Lung microvascular endothelial cell (primary cell): ENCODE results near the gene OR8U1. TPM values are rescaled to one million over a fixed set of nuclear protein-coding genes. Genes with fewer than 3 reads are reported as not detected.
"Not testable (repeated sequence)": the region's sequence is repeated elsewhere in the genome, so short reads cannot be mapped to it uniquely, and the experiment has no call there.

Source experiments
- DNase-seq, 2 donors: peaks; one replicate each; pipeline versions ENCODE4 v3.0.0 to v3.0.0-alpha.2; 2010; ENCODE audit warnings: low read depth in 2 of 2
- total RNA-seq: library from RNA; depleted of rRNA; stranded (reverse); fragments of >200 nt; gene quantifications from 2 replicates; pipeline ENCODE4 v1.2.1, GENCODE V29; 2014

OR8U1 gene
- total RNA-seq = not detected in 2 replicates

DNA sequence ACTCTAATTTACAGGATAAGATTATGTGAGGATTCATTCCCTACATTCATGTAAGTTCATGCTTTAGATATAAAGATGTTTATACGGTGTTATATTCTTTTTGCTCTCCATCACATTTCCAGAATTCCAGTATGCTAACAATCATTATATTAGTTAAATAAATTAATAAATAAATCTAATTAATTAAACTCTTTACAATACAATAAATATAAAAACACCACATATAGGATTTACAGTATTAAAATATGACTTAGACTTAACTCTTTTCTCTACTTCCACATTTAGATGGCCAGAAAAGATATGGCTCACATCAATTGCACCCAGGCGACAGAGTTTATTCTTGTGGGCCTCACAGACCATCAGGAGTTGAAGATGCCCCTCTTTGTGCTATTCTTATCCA, at the start of gene OR8U1:
TSS of gene OR8U1 (plus strand) at position 301 of the 400 bp plus-strand sequence. CDS start at position 301, 0 bp downstream.
- DNase-seq = no peak

DNA sequence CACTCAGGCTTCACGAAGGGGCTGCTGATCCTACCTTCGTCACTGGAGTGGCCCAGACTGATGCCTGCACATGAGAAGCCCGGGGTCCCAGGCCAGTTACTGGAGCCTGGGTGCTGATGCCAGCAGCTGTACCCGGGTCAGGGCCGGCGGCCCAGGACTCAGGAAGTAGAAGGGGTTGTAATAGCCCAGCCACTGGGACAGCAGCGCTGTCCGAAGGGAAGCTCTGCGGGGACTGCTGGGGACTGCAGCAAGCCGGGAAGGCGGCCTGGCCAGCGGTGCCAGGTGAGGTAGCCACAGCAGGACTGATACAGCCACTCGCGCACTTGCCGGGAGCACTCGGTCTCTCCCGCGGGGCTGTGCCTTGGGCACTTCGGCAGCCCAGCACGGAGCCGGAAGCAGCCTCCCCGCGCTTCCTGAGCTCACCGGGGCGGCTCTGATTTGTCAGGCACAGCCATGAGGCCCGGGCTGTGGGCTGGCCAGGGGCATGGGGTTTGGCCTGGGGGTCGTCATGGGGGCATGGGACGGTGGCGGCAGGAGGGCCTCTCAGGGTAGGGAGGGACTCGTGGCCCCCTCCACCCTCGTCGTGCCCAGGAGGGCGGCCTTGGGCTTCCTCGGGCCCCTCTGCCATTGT, 43.4 kb upstream of the OR8U1 start:
- DNase-seq = no peak

DNA sequence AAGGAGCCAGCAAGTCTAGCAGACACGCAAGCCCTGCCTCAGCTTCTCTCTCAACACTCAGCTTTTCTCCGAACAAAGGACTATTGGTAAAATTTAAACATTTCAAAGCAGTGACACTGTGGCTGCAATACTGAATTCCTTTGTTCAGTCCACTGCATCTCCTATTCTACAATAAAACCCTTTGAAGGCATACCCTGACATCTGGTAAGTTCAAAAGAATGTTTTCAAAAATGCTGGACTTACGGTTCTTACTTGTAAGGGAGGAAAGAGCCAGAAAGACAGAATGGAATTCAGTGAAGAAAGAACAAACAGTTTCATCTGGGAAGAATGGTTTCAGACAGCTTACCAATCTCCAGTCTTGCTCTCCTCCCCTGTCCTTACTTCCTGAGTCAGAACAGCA, 42.3 kb upstream of the OR8U1 start:
- DNase-seq = no peak

DNA sequence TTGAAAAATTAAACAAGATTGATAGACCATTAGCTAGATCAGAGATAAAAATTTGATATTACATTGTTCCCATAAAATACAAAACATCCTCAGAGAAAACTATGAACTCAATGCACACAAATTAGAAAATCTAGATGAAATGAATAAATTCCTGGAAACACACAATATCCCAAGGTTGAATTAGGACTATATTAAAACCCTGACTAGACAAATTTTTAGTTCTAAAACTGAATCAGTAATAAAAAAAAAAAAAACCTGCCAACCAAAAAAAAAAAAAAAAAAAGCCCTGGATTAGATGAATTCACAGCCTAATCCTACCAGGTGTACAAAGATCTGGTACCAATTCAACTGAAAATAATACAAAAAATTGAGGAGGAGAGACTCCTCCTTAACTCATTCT, 35.1 kb upstream of the OR8U1 start:
- DNase-seq = no peak

DNA sequence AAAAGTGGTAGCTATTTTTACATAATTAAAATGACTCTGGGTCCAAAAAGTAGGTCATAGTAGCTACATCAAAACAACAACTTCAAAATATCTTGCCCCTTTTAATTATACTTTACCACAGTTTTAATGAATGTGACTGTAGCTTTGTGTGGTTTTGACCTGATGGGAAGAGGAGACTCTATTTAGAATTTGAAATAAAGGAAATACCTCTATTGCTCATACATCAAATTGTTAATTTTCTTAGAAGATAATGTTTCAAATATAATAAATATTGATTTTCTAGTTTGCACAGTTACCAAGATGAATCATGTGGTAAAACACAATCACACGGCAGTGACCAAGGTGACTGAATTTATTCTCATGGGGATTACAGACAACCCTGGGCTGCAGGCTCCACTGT, 29.7 kb upstream of the OR8U1 start, which contains the start of gene OR8K1:
TSS of gene OR8K1 (plus strand) at position 301 of the 400 bp plus-strand sequence. CDS start at position 301, 0 bp downstream.
- no peak for DNase-seq

DNA sequence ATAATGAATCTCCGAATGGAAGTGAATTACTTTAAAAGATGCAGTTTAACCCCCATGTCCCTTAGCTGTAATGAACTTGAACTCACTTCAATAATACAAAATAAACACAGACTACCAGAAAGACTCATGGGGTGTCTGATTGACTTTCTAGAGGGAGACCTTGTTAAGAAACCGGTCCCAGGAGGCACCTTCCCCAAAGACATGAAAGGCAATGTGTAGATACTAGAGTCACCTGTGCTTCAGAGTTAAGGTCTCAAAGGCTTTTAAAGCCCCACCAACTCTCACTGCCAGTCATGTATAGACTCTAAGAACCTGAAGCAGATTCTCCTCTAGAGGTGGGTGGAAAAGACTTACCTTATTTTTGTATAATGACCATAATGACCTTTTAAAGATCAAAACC, 21.4 kb upstream of the OR8U1 start, which contains the start of gene OR8J1:
TSS of gene OR8J1 (plus strand) at position 301 of the 400 bp plus-strand sequence. CDS start 5,956 bp downstream, outside the sequence.
- DNase-seq = no peak

DNA sequence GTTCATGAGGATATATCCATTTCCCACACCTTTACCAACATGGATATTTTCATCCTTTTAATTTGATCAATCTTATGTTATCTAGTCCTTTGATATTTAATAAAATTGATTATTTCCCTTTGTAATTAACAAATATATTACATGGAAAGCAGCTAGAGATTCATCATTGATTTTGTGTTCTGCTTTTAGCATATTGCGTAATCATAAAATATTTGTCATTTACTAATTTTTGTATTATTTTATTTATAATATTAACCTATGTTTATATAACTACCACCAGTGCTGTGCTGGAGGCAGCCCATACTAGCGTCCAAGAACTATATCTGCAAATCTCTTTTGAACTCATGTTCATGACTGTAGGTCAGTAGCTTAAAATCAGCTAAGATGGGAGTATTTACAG, 4.7 kb downstream of the OR8U1 start:
- no peak for DNase-seq

DNA sequence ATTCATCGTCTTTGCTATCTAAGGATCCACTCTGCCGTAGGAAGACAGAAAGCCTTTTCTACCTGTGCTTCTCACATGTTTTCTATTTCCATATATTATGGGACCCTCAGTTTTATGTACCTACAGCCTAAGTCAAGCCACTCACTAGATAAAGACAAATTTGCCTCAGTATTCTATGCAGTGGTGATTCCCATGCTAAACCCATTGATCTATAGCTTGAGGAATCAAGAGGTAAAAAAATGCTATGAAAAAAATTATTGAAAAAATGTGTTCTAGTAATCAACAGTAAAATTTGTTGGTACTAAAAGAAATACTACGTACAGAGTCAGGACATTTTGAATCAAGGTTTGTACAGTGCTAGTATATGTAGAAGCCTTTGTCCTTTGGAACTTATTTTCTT, 19.0 kb downstream of the OR8U1 start:
- DNase-seq = no peak

DNA sequence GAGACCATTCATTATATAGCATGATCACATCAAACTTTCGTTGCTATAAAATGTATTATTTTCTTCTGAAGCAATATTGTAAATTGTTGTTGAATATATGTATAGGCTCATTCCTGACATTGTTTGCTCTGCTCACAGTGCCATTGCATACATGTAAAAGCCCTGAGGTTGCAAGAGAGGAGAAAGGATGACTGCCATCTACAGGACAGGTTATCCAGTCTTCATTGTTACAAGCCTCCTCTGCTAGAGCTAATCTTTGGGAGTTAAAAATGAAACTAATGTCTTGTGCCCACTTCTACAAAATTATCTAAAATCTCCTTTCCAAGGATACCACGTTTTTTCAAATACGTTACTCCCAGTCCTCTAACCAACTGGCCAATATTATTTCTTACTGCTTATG, 20.6 kb downstream of the OR8U1 start:
- DNase-seq = no peak

DNA sequence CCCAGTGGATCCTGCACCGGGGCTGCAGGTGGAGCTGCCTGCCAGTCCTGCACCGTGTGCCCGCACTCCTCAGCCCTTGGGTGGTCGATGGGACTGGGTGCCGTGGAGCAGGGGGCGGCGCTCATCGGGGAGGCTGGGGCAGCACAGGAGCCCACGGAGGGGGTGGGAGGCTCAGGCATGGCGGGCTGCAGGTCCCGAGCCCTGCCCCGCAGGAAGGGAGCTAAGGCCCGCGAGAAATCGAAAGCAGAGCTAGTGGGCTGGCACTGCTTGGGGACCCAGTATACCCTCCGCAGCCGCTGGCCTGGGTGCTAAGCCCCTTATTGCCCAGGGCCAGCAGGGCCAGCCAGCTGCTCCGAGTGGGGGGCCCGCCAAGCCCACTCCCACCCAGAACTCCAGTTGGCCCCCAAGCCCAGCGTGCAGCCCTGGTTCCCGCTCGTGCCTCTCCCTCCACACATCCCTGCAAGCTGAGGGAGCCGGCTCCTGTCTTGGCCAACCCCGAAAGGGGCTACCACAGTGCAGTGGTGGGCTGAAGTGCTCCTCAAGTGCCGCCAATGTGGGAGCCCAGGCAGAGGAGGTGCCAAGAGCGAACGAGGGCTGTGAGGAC, 26.5 kb downstream of the OR8U1 start:
- DNase-seq = not testable (repeated sequence)

DNA sequence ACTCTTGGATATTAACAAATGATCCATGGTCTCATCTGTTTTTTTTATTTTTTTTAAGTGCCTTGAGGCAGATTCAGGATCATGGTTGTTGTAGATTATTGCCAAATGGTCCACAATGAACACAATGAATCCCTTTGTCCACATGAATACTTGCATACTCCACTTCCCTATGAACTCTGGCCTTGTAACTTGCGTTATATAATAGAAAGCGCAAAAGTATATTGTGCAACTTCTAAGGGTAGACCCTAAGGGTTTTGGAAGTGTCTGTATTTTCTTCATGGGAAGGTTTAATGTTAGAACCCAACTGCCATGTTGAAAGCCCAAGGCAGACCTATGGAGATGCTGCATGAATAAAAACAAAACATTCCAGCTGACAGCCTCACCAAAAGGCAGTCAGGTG, 29.0 kb downstream of the OR8U1 start:
- no peak for DNase-seq

DNA sequence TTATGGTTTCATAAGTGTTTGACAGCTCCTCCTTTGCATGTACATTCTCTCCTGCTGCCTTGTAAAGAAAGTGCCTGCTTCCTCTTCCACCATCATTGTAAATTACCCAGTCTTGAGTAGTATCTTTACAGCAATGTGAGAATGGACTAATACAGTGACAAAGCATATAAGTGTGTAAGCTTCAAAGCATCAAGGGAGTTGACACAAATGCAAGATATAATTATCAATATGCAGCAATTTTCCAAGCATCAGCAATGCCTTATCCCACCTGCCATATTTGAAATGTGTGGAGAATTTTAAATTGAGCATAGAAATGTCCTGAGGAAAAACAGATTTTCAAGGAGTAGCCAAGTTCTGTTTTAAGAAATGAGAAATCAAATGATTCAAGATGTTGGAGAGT, 35.4 kb downstream of the OR8U1 start:
- no peak for DNase-seq

DNA sequence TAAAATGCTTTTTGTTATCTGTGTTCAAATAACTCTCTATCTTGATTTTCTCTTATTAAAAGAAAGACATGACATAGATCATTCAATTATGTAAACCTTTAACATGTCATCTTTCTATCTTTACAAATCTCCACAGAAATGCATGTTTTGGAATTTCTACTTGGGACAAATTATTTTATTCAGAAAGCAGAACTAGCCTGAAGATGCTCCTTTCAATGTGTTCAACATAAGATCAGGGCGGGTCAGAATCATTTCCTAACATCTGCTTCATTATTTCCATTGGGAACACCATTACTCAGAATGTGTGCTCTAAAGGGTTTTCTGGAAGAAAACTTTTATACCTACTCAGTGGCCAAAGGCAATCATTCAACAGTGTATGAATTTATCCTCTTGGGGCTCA, 37.0 kb downstream of the OR8U1 start, which contains the start of gene OR5AL1:
TSS of gene OR5AL1 (plus strand) at position 301 of the 400 bp plus-strand sequence.
- DNase-seq = no peak

Other genes starting within 250 kb of the OR8U1 start
- not detected in 2 replicates for gene OR8J3, start 235.4 kb upstream of the OR8U1 start, total RNA-seq
- not detected in 2 replicates for gene OR8K5, start 215.3 kb upstream of the OR8U1 start, total RNA-seq
- gene OR5J2, start 199.0 kb upstream of the OR8U1 start, total RNA-seq = not detected in 2 replicates
- gene OR5T2, start 141.4 kb upstream of the OR8U1 start, total RNA-seq = not detected in 2 replicates
- gene OR5T3, start 123.4 kb upstream of the OR8U1 start, total RNA-seq = not detected in 2 replicates
- not detected in 2 replicates for gene OR5T1, start 101.5 kb upstream of the OR8U1 start, total RNA-seq
- not detected in 2 replicates for gene OR8H1, start 83.4 kb upstream of the OR8U1 start, total RNA-seq
- gene OR8K3, start 60.5 kb upstream of the OR8U1 start, total RNA-seq = not detected in 2 replicates
- not detected in 2 replicates for gene OR8K1, start 29.6 kb upstream of the OR8U1 start, total RNA-seq
- not detected in 2 replicates for gene OR8J1, start 21.3 kb upstream of the OR8U1 start, total RNA-seq
- gene OR5AL1, start 37.1 kb downstream of the OR8U1 start, total RNA-seq = not detected in 2 replicates
- not detected in 2 replicates for gene OR5M3, start 97.7 kb downstream of the OR8U1 start, total RNA-seq
- not detected in 2 replicates for gene OR5M8, start 115.7 kb downstream of the OR8U1 start, total RNA-seq
- not detected in 2 replicates for gene OR5M11, start 167.6 kb downstream of the OR8U1 start, total RNA-seq
- gene OR5M10, start 202.1 kb downstream of the OR8U1 start, total RNA-seq = not detected in 2 replicates
- gene OR5M1, start 239.2 kb downstream of the OR8U1 start, total RNA-seq = not detected in 2 replicates